NT2/D1 (cell line): ENCODE data around the gene PPP1R12B.

Source experiments
- SUZ12 ChIP-seq: IDR thresholded peaks from 2 replicates; pipeline ENCODE4 v1.6.1; 2011; ENCODE audit not compliant: insufficient read length, insufficient read depth; ENCODE audit errors: extremely low read depth
- YY1 ChIP-seq: IDR thresholded peaks from 2 replicates; pipeline ENCODE4 v1.6.1; 2011; ENCODE audit not compliant: insufficient read length, insufficient read depth
- ZNF274 ChIP-seq: IDR thresholded peaks from 2 replicates; pipeline ENCODE4 v1.6.1; 2011; ENCODE audit warnings: mild to moderate bottlenecking, low read depth, low read length

GRCh38 chr1:202540448-202540847 lies 191.9 kb downstream of the PPP1R12B start:
- TF ChIP-seq SUZ12 = no peak
- TF ChIP-seq ZNF274 = no peak
- TF ChIP-seq YY1 = no peak
